HG03064 (cell line): ENCODE results near the gene MORN3.
"Not testable (repeated sequence)": the region's sequence is repeated elsewhere in the genome, so short reads cannot be mapped to it uniquely, and the experiment has no call there.

Experiments
- ATAC-seq: cut with Tn5 transposase; IDR thresholded peaks from one replicate; pipeline ENCODE4 v1.9.1; 2021; ENCODE audit warnings: low read depth; ENCODE audit not compliant: unreplicated experiment

Gene MORN3, protein sequence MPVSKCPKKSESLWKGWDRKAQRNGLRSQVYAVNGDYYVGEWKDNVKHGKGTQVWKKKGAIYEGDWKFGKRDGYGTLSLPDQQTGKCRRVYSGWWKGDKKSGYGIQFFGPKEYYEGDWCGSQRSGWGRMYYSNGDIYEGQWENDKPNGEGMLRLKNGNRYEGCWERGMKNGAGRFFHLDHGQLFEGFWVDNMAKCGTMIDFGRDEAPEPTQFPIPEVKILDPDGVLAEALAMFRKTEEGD

DNA sequence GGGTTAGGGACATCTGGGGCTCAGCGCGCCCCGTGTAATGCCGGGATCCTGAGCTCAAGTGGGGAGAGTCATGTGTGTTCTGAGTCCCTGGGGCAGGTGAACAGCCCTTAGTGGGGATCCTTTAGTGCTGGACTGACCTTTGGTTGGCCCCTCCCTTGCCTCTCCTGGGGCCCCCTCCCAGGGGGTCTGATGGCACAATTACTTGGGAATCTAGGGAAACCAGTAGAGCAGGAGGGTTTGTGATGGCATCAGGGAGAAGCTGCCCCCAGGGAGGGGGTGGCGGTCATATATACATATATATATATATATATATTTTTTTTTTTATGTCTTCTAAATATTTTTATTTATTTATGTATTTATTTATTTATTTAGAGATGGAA, at the start of gene MORN3:
Gene MORN3 (minus strand): TSS at position 134 of the 380 bp plus-strand sequence. CDS start 171 bp downstream, outside the sequence.
- ATAC-seq: no peak

DNA sequence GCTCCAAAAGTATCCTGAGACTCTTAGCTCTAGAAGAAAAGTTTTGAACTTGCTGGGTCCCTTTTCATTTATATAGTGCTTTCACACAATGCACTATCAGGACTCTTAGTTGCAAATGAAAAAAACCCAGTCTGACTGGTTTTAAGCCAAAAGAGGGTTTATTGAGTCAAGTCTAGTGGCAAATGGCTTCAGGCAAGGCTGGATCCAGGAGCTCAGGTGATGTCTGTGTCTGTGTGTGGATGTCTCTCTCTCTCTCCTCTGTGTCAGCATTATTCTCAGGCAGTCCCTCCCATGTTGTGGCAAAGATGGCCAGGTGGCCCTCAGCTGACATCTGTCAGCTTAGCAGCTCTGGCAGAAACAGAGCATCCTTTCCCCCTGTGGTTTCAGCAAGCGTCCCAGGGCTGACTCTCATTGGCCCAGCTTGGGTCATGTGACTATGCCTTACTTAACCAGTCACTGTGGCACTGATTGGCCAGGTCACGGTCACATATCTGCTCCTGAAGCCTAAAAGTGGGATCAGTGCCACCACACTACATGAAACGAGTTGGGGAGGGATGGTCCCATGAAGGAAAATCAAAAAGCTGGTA, 49.3 kb upstream of the MORN3 start:
- ATAC-seq: no peak

DNA sequence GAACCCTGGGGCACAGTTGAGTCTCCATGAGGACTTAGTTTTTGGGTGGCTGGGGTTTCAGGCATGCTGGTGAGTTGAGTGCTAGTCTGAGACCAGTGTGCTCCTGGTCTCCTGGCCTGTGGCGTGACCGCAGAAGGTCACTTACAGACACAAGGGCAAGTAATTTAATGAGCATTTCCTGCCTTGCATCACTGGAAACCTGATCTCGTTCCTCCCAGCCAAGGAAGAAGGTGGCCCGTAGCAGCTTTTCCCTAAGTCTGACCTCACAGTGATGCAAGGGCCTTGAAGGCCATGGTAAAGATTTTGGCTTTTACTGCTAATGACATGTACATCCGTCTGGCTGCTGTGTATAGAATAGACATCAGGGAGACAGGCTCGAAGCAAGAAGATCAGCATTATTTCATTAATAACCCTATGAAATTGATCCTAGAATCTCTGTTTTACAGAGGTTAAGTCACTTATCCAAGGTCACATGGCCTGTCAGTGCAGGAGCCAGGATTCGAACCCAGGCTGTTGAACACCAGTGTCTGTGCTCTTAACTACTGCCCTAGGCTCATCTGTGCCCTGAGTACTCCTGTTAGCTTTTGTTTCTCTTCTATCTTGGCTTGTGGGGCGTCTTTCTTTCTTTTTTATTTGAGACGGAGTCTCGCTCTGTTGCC, 47.7 kb upstream of the MORN3 start:
- ATAC-seq: no peak

DNA sequence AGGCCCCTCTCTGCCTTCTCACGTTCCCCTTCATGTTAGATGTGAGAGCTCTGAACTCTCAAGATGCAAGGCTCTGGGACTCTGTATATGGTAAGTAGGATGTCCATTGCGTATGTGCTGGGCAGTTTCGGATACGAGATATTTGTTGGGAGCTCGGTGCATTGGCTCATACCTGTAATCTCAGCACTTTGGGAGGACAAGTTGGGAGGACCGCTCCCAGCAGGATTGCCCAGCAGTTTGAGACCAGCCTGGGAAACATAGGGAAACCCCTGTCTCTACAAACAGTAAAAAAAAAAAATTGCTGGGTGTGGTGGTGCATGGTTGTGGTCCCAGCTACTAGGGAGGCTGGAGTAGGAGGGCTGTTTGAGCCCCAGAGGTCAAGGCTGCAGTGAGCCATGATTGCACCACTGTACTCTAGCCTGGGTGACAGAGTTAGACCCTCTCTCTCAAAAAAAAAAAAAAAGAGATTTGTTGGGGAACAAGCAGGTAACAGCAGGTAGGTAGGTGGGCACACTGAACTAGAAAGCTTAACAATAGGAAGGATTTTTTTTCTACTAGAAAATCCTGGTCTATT, 46.5 kb upstream of the MORN3 start:
- ATAC-seq: no peak

DNA sequence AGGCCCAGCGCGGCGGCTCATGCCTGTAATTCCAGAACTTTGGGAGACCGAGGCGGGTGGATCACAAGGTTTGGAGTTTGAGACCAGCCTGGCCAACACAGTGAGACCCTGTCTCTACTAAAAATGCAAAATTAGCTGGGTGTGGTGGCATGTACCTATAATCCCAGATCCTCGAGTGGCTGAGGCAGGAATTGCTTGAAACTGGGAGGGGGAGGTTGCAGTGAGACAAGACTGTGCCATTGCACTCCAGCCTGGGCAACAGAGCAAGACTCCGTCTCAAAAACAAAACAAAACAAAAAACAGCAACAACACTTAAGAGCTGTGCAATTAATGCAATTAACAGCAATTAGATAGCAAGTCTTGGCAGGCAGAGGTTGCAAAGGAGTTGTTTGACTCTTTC, 45.6 kb upstream of the MORN3 start:
- not testable (repeated sequence) for ATAC-seq

DNA sequence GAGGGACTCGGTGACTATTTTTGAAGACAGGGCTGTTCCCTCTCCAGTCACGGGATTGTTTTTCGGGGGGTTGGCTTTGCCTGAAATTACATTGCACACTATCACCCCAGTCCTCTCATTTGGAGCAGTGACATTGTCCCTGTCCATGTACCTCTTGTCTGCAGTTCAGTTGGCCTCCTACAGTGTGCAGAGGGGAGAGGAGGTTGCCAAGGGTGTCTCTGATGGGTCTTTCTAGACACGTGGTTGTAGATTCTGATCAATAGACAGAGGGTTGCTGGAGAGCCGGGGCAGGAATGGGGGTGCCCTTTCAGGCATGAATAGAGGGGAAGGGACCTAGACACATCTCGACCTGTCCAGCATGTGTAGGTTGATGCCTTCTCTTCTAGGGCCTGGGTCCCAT, 44.3 kb upstream of the MORN3 start:
- ATAC-seq: no peak

DNA sequence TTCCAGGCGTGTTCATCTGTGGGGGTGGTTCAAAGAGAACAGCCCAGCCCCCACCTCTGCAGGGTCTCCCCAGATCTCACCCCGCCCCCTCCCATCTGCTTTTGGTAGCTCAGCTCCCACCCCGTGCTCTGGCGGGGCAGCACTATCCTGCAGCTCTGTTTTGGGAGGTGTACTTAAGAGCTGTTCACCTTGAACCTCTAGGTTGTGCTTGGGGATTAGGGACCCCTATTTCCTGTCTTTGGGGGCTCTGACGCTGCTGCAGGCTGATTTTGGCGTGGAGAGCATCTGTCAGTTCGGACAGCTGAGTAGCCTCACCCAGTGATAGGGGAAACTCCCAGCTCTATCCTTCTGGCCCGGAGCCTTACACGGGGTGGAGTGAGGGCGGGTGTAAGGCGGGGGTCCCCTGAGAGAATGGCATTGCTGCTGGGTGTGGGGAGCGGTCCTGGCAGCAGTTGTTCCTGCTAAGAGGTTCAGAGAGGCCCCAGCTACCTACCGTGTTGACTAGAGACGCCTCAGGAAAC, 43.9 kb upstream of the MORN3 start:
- no peak for ATAC-seq

DNA sequence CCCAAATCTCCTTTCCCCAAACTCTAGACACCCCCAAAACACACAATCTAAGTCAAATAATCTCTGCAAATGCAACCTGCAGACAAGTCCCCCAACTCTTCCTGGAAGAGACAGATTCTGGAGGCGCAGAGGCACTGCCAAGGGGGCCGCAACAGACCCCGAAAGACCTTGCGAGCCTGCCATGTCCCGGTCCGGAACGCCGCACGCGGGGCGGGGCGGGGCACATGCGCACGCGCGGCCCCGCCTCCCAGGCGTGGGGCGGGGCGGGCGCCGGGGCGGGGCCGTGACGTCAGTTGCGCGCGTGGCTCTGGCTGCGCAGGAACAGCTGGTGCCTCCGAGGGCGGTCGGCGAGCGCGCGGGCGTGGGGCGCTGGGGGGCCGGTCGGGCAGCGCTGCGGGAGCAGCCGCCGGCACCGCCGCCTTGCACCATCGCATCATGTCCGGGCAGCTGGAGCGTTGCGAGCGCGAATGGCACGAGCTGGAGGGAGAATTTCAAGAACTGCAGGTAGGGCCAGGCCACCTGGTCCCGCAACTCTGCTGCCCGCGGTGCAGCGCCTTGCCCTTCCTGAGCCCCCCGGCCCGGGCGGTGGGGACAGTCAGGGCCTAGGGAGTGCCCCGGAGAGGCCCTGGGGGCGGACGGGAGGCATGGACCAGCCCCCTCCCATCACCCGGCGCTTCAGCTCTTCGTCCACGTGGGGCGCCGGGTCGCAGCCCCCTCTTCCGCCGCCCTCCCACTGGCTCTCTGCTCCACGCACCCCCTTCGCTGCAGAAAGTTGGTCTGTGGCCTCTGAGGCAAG, 43.2 kb upstream of the MORN3 start, which contains the start of gene TMEM120B:
Gene TMEM120B (plus strand): TSS at position 292 of the 796 bp plus-strand sequence. CDS start 144 bp downstream, at position 436.
- peak; percentile 71 for ATAC-seq

DNA sequence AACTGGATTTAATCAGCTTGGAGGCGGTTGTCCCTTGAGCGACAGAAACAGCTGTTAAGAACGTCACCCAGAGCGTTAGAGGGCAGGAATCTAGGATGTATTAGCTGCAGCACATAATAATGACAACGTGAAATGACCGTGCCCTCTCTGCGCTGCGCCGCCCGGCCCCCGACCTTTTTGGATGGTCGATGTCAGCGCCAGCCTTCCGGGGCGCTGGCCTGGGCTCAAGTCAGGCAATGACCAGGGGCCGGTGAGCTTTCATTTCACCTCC, 42.7 kb upstream of the MORN3 start:
- ATAC-seq: peak; percentile 35

DNA sequence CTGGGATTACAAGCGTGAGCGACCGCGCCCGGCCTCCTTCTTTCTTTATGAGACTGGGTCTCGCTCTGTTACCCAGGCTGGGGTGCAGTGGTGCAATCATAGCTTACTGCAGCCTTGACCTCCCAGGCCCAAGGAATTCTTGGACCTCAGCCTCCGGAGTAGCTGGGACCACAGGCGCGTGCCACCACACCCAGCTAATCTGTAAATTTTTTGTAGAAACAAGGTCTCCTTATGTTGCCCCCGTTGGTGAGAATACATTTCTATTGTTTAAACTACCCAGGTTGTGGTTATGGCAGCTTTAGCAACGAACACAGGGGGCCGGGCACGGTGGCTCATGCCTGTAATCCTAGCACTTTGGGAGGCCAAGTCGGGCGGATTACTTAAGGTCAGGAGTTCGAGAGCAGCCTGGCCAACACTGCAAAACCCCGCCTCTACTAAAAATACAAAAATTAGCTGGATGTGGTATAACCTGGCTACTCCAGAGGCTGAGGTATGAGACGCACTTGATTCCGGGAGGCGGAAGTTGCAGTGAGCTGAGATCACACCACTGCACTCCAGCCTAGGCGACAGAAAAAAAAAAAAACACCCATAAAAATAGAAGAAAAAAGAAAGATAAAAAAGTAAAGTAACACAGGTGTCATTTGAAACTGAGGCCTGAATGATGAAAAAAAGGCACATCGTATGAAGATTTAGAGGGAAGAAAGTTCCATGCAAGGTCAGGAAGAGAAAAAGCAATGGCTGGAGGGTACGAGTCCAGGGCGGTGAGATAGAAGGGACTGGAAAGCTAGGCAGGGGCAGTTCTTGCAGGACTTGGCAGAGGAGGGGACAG, 42.1 kb upstream of the MORN3 start:
- ATAC-seq: no peak

DNA sequence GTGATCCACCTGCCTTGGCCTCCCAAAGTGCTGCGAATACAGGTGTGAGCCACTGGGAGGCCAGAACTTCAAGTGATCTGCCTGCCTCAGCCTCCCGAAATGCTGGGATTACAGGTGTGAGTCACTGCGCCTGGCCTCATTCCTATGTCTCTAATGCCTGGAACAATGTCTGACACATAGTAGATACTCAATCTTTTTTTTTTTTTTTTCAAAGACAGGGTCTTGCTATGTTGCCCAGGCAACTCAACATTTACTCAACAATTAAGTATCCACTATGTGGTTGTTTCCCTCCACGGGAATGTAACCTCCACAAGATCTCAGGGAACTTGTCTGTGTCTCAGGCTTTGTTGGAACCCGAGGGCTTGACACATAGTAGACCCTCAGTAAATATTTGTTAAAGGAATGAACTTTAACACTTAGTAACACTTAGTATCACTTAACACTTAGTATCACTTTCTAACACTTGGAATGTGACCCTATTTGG, 40.1 kb upstream of the MORN3 start:
- no peak for ATAC-seq

DNA sequence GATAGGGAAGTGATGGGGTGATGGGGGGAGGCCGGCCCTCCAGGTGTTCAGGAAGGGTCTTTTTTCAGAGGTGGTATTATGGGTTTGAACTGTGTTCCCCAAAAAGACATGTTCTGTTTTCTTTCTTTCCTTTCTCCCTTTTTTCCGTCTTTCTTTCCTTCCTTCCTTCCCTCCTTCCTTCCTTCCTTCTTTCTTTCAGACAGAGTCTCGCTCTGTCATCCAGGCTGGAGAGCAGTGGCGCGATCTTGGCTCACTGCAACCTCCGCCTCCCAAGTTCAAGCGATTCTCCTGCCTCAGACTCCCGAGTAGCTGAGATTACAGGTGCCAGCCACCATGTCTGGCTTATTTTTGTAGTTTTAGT, 39.6 kb upstream of the MORN3 start:
- ATAC-seq: not testable (repeated sequence)

DNA sequence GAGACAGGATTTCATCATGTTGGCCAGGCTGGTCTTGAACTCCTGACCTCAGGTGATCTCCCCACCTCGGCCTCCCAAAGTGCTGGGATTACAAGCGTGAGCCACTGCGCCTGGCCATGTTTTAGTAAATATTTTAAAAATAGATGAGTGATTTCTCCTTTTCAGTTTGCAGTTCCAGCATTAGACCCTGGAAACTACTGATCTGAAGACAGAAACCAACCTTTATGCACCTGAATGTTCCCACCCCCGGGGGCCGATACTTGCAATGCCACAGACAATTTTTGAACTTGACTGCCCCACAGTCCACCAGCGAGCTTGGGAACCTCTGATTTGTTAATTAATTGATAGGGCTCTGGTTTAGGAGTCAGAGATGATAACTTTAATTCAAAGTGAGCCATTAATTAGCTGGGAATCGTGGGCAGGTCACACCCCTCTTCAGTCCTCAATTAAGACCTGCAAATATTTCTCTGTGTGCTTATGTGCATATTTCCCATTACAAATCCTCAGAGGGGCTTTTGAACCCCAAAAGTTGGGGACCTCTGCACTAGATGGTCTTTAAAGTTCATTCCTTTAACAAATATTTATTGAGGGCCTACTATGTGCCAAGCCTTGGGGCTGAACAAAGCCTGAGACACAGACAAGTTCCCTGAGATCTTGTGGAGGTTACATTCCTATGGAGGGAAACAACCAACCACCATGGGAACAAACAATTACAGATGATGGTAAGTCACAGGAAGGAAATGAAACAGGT, 39.0 kb upstream of the MORN3 start:
- ATAC-seq: no peak

DNA sequence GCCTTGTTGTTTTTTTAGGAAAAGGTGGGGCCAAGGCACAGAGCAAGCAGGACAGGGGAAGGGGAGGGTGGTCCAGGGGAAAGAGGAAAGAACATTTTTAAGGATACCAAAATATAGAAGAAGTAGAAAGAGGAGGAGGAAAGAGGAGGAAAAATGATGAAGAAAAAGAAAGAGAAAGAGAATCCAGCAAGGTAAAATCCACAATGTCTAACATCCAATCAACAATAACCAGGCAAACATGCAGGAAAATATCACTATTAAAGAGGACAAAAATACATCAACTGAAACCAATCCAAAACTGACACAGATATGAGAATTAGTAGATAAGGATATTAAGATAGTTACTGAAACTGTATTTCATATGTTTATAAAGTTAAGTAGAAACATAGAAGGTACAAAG, 36.1 kb upstream of the MORN3 start:
- ATAC-seq: no peak

DNA sequence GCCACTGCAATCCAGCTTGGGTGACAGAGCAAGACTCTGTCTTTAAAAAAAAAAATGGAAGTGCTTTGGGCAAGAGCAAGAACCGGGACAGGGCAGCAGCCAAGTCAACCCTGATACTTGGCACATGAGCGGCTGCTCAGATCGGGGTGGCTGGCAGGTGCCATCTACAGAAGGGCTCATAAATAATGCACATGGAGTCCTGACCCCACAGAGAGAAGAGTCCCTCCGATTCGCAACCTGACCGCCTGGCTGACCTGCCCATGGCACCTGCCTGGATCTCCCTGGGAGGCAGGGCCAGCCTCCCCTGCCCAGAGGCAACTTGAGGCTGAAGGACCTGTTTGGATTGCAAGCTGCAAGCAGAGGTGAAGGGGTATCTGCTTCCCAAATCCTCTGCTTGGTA, 33.5 kb upstream of the MORN3 start:
- no peak for ATAC-seq

DNA sequence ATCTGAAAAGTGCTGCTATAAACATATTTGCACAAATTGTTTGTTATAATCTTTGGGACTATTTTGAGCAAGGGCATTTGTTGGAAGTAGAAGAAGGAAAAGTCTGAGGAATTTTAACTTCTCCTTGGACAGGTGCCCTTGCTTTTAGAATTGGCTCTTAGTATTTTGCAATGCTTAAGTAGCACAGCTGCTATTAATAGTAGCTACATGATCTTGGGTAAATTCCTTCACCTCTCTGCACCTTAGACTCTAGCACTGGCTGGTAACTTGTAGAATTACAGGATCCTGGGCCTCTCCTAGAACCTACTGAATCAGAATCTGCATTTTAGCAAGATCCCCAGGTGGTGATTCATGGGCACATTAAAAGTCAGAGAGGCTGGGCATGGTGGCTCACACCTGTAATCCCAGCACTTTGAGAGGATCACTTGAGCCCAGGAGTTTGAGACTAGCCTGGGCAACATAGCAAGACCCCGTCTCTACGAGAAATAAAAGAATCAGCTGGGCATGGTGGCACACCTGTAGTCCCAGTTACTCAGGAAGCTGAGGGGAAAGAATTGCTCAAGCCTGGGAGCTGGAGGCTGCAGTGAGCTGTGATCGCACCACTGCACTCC, 32.3 kb upstream of the MORN3 start:
- ATAC-seq: no peak

DNA sequence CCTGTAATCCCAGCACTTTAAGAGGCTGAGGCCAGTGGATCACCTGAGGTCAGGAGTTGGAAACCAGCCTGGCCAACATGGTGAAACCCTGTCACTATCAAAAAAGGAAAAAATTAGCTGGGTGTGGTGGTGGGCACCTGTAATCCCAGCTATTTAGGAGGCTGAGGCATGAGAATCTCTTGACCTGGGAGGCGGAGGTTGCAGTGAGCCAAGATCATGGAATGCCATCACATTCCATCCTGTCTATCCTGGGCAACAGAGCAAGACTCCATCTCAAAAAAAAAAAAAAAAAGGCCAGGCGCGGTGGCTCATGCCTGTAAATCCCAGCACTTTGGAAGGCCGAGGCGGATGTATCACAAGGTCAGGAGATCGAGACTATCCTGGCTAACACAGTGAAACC, 28.4 kb upstream of the MORN3 start:
- ATAC-seq: not testable (repeated sequence)

DNA sequence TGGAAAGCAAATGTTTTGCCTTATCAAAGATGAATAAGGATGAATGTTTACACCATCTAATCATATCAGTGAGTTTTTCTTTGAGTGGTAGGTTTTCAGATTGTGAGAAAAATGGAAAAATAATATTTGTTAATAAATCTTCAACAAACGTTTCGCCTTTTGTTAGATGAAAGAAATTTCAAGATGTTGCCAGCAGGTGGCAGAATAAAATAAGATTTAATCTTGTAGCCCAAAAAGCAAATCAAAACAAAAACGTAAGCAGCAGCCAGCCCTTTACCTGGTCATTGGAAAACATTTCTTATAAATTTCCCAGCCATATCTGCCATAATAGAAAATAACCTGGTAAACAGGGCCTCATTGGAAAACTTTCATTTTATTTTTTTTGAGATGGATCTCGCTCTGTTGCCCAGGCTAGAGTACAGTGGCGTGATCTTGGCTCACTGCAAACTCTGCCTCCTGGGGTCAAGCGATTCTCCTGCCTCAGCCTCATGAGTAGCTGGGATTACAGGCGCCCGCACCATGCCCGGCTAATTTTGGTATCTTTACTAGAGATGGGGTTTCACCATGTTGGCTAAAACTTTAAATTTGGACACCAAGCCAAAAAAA, 27.7 kb upstream of the MORN3 start:
- ATAC-seq: no peak
